Inferior parietal cortex (tissue), 1 donor: ENCODE results near the gene PRKAR1B.

ENCODE experiments used
- DNase-seq: peaks from one replicate; pipeline ENCODE4 v3.0.0-alpha.2; 2016; ENCODE audit errors: extremely low spot score

PRKAR1B gene

GRCh38 chr7:691361-692045, 35.6 kb downstream of the PRKAR1B start:
- DNase-seq = peak; percentile 53

DNA sequence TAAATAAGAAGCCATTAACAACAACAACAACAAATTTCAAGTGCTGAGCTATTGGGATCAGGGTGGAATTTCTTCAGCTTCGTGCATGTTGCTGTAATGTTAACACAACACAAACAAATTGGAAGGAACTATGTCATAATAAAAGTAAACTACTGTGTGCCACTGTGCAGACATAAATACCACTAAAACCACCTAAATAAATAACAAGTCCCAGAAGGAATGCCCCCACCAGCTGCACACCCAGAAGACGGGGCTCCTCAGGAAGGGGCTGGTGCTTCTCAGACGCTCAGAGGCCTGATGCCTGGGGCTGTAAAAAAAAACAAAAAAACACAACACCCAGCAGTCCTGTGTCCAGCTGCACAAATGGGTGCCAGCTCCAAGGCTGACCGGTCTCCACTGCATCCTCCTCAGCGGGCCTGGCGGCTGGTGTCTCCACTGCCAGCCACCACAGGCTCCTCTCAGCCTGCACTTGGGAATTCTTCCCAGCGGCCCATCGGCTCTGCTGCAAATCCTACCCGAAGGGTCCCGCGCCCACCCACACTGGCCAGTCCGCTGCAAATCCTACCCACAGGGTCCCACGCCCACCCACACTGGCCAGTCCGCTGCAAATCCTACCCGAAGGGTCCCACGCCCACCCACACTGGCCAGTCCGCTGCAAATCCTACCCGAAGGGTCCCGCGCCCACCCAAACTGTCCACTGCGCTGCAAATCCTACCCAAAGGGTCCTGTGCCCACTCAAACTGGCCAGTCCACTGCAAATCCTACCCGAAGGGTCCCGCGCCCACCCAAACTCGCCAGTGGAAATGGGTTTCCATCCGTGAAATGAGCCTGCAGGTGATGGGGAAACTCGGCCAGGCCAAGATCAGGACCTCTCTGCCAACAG, 36.4 kb downstream of the PRKAR1B start:
- DNase-seq = no peak

DNA sequence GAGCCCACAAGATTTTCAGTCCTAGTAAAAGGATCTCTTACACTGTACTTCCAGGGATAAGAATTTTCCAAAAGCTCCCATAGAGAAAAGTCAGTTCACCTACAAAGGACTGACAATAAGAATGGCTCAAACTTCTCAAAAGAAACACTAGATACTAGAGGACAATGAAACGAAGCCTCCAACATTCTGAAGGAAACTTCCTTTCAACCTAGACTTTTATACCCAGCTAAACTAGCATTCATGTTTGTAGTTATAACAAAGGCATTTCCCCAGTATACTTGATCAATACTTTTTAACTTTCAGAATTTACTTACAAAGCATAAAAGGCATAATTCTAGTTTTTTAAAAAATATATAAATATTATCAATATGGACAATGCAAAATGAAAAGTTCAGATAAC, 41.5 kb downstream of the PRKAR1B start:
- no peak for DNase-seq

DNA sequence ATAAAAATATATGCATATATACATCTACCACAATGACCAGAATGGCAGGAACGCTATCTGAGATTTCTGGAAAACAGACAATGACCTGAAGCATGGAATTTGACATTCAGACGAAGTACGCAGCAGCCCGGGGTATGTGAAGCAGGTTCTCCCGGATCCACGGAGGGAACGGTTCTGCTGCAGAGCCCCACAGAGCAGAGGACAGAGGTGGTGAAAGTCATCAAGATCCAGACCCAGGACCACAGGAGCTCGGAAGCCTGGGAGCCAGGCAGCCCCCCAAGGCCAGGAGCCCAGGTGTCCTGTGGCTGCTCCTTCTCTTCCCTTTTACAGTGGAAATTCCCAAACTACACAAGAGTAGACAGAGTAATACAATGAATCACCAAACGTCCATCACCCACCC, 42.7 kb downstream of the PRKAR1B start:
- DNase-seq = no peak

DNA sequence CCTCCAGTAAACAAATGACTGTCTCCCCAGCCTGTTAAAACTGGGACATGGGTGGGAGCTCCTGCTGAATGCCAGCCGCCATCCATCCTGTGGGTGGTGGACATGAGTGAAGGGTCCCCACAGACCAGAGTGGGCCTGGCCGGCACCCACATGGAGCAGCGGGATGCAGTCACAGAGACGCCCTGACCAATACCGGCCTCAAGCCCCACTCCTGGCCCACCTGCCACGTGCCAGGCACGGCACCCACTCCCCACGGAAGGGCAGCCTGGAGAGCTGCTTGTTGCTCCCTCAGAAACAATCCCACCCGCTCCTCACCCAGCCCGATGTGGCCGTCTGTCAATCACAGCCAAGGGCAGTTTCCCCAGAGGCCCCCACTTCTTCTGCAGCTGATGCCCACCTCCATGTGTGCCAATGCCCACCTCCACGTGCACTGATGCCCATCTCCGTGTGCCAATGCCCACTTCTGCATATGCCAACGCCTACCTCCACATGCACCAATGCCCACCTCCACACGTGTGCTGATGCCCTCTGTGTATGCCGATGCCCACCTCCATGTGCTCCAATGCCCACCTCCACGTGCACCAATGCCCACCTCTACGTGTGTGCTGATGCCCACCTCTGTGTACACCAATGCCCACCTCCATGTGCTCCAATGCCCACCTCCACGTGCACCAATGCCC, 43.4 kb downstream of the PRKAR1B start:
- DNase-seq = no peak

- no peak for DNase-seq
Observed at GRCh38 chr7:682810-683209, 44.3 kb downstream of the PRKAR1B start.

GRCh38 chr7:681551-682307, 45.4 kb downstream of the PRKAR1B start:
- DNase-seq = no peak

DNA sequence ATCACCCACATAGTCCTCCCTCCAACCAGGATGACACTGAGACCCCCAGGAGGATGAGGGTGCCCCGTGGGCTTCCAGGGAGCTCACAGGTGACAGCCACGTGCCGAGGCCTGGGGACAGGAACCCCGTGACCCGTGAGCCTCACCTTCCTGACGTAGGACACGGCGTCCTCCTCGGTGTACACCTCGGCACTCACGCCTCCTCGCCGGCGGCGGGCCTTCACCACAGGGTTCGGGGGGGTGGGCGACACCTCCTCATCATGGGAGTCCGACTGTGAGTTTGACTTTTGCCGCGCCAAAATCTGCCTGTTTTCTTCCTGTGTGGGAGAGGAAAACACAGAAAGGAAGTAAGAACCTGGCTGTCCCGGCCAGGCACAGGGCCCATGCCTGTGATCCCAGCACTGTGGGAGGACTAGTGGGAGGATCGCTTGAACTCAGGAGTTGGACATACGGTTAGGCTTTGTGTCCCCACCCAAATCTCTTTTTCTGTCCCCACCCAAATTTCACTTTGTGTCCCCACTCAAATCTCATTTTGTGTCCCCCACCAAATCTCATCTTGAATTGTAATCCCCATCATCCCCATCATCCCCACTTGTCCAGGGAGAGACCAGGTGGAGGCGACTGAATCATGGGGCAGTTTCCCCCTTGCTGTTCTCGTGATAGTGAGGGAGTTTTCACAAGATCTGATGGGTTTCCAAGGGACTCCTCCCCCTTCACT, 46.5 kb downstream of the PRKAR1B start:
- no peak for DNase-seq

- DNase-seq = no peak
Observed at GRCh38 chr7:676972-677385, 50.1 kb downstream of the PRKAR1B start.

GRCh38 chr7:676246-676971, 50.7 kb downstream of the PRKAR1B start:
- no peak for DNase-seq

- DNase-seq = no peak
Observed at GRCh38 chr7:674454-675410, 52.3 kb downstream of the PRKAR1B start.

DNA sequence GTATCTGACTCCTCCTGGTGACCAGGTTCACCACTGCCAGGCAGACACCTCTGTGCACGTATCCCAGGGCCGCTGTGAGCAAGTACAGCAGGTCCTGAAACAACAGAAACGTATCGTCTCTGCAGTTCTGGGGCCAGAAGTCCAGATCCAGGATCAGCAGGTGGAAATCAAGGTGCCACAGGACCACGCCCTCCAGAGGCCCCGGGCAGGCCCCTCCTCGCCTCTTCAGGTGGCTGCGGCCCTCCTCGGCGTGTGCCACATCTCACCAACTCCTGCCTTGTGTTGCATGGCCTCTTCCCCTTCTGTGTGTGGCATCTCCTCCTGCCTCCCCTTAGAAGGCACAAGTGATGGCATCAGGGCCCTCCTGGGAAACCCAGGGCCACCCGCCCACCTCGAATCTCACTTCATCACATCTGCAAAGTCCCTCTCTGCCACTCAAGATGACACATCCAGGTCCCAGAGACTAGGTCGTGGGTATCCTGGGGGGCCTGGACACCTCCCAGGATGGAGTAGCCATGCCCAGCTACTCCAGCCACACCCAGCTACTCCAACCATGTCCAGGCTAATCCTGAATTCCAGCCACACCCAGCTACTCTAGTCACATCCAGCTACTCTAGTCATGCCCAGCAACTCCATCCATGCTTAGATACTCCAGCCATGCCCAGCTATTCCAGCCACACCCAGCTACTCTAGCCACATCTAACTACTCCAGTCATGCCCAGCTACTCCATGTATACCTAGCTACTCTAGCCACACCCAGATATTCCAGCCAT, 53.2 kb downstream of the PRKAR1B start:
- DNase-seq = no peak

- no peak for DNase-seq
Observed at GRCh38 chr7:672891-673290, 54.2 kb downstream of the PRKAR1B start.

DNA sequence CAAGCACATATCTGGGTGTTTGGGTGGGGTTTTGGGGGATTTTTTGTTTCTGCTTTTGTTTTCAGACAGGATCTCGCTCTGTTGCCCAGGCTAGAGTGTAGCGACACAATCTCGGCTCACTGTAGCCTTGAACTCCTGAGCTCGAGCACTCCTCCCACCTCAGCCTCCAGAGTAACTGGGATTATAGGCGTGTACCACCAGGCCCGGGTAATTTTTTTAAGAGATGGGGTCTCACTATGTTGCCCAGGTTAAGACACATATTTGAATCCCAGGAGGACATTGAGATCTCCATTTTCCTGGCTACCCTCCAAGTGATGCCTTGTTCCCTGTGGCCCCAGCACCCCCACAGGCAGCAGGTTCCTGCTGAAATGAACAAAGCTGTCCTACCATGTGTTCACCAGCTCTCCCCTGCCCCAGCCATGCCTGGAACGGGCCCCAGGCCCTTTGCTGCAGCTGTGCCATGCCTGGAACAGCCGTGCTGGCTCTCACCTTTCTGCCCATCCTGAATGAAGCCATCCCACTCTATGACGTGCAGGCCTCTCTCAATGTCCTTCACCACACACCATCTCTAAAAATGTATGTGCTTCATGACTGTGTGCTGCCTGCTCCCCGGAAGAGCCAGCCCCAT, 55.6 kb downstream of the PRKAR1B start:
- DNase-seq = no peak

GRCh38 chr7:670501-671390, 56.3 kb downstream of the PRKAR1B start:
- DNase-seq = no peak

- DNase-seq = no peak
Observed at GRCh38 chr7:668958-669357, 58.1 kb downstream of the PRKAR1B start.
